Epithelial cell of prostate (primary cell): Measurements from ENCODE around the gene ATOH7.

Experiments
- DNase-seq: peaks from one replicate; pipeline ENCODE4 v3.0.0-alpha.2; 2011; ENCODE audit warnings: low read depth, low spot score
- H3K27ac ChIP-seq: fragments of 450-650 bp; 2 replicates; pipeline ENCODE4 v1.5.1; 2017; ENCODE audit warnings: mild to moderate bottlenecking

Gene ATOH7

DNA sequence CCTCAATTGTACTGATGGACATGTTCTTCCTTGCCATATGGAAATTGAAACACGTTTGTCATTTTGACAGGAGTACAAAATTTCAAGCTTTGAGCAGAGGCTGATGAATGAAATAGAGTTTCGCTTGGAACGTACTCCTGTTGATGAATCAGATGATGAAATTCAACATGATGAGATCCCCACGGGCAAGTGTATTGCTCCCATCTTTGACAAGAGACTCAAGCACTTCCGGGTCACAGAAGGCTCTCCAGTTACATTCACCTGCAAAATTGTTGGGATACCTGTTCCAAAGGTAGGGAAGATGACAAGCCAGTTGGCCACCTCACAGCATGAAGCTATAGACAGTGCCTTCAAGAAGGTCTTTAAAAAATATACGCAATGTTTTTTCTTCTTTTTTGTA lies 43.1 kb downstream of the ATOH7 start:
- no peak for DNase-seq
- no peak overlapping the region for H3K27ac ChIP-seq

DNA sequence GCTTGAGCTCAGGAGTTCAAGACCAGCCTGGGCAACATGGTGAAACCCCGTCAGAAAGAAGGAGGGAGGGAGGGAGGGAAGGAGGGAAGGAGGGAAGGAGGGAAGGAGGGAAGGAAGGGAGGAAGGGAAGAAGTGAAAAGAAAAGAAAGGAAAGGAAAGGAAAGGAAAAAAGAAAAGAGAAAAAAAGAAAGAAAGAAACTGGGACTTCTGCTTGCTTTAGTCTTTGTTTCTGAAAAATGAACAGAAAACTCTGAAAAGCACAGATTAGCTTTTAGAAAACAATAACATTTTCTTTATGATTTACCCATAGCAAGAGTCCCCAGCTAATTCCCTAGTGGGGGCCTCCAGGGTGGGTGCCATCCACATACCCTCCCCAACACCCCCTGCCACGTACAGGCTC lies 46.8 kb downstream of the ATOH7 start:
- DNase-seq = no peak
- H3K27ac ChIP-seq = no peak overlapping the region

DNA sequence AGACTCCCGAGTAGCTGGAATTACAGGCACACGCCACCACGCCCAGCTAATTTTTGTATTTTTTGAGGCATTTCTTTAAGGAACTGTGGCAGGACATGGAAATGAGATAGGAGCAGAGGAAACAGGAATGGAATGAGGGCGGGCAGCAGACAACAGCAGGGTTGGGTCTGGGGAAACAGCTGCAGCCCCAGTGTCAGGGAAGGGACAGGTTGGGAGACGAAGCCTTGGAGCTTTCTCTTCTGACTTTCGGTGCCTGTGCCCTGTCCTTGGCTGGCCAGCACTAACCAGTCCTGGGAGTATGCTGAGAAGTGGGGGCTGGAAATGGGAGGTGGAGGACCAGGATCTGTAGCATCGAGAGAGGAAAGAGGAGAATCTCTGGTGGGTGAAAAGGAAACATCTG lies 47.4 kb downstream of the ATOH7 start:
- DNase-seq = no peak
- H3K27ac ChIP-seq = no peak overlapping the region
